GM10266 (cell line): ENCODE data around the gene TMEM120B.
A peak's percentile ranks its signal among the peaks of the same experiment; 100 is the strongest.

Experiments
- DNase-seq: peaks from one replicate; pipeline ENCODE4 v3.0.0; 2012; ENCODE audit errors: extremely low spot score
- TF ChIP-seq, protein P1 (sequence below): IDR thresholded peaks from 2 replicates; pipeline ENCODE4 v1.5.1; 2012; ENCODE audit warnings: mild to moderate bottlenecking, low read depth; ENCODE audit not compliant: control insufficient read depth, insufficient read depth; ENCODE audit errors: missing control alignments

TMEM120B gene

DNA sequence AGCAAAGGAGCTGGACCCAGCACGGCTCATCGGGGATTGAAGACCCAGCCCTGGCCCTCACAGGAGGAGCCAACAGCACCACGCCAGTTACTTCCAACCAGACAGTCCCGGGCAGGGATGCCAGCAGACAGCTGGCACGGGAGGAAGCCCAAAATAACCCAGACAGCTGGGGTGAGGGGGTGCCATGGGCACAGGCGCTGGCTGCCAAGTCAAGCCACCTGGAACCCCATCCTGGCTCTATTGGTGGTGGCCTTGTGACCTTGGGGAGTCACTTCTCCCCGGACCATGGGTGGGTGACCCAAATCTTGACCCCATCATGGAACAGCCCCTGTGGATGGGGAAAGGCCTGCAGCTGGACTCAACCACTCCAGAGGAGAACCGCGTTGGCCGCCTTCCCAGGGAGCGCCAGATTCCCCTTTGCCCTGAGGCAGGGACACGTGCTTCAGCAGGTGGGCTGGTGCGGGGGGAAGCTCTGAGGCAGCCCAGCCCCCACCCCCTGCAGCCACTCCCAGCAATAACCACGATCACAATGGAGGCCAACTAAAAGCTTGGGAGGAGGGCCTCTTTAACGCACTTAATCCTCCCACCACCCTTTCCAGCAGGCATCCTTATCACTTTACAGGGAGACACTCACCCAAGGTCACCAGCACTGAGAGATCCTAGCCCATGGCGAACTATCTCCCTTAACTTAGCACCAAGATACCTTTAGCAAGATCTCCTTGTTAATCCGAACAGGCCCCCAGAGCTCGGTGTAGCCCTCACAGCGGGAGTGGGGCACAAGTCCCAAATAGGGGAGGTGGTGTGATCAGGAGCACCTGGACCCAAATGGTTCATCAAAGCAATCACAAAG lies 85.6 kb downstream of the TMEM120B start:
- TF ChIP-seq, protein P1, sequence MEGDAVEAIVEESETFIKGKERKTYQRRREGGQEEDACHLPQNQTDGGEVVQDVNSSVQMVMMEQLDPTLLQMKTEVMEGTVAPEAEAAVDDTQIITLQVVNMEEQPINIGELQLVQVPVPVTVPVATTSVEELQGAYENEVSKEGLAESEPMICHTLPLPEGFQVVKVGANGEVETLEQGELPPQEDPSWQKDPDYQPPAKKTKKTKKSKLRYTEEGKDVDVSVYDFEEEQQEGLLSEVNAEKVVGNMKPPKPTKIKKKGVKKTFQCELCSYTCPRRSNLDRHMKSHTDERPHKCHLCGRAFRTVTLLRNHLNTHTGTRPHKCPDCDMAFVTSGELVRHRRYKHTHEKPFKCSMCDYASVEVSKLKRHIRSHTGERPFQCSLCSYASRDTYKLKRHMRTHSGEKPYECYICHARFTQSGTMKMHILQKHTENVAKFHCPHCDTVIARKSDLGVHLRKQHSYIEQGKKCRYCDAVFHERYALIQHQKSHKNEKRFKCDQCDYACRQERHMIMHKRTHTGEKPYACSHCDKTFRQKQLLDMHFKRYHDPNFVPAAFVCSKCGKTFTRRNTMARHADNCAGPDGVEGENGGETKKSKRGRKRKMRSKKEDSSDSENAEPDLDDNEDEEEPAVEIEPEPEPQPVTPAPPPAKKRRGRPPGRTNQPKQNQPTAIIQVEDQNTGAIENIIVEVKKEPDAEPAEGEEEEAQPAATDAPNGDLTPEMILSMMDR: no peak
- DNase-seq: no peak

DNA sequence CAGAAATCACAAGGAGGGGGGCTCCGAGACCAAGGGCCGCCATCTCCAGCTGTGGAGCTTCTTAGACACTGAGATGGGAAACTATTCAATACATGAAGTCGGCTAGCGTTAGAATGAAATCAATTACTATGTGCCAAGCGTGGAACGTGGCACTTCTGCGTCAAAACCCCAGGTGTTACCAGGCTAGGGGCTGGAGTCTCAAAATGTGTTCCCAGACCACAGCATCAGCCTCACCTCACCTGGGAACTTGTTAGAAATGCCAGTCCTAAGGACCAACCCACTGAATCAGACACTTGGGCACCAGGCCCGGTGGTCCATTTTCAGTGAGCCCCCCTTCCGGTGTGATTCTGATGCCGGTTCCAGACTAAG lies 86.2 kb downstream of the TMEM120B start:
- TF ChIP-seq, protein P1: no peak
- DNase-seq: no peak

DNA sequence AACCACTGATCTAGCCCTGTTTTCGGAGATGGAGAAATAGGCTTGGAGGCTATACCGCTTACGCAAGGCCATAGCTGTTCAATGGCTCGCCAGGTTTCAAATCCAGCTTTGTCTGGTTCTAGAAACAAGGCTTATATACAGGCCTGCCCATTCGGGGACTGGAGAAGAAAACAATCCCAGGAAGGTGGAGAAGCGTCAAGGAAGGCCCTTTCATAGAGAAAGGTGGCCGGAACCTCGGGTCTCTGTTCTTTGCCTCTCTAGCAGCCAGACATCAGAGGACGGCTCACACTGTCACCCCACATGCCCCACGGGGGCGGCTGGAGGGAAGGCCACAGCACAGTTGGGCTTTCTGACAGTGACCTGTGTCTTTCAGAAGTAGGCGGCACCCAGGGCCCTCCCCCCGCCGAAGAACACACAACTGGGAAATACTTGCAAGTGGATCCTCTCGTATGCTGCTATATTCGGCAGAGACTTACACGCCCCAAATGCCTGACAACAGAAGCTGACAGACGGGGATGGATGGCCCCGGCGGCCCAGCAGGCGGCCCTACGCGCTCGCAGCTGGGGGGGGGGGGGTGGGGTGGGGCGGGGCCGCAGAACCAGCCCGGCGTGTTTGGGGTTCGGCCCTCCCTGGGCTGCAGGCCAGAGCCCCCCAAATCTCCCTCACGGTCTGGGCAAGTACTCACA lies 86.7 kb downstream of the TMEM120B start:
- peak; percentile 84 for DNase-seq

DNA sequence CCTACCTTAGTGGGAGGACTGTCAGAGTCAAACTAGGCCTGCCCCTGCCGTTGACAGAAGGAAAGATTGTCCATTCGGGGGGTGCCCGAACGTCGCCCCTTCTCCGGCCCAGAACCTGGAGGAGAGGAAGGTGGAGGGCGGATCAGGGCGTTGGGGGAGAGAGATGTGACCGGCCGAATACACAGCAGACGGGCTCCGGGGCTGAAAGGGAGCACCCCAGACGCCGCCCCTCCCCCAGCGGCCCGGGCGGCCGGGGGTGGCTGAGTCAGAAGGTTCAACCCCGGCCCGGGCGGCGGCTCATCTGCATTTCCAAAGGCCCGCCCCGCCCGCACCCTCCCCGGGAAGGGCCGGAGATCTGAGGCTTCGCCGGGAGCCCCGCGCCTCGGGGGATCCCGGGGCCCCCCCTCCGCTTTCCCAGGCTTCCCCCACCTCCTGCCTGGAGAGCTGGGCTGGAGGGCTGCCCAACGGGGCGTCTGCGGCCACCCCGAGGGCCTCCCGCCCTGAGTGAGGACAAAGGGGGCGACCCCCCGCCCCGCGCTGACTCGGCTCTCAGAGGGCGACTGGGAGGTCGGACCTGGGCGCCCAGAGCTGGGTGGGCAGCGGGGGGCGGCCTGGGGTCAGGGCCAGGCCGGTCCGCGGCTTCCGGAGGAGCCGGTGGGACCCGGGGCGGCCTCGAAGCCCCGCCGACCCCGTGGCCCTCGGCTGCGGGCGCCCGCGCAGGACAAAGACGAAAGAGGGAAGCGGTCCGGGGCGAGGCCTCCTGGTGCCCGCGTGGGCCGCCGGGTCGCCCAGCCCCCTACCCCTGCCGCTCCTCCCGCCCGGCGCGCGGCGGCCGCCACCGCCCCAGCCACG lies 87.5 kb downstream of the TMEM120B start:
- TF ChIP-seq, protein P1: no peak
- DNase-seq: peak; percentile 87

More for the DNA sequence above, 86.7 kb downstream of the TMEM120B start:
- TF ChIP-seq, protein P1: peak; percentile 23

DNA sequence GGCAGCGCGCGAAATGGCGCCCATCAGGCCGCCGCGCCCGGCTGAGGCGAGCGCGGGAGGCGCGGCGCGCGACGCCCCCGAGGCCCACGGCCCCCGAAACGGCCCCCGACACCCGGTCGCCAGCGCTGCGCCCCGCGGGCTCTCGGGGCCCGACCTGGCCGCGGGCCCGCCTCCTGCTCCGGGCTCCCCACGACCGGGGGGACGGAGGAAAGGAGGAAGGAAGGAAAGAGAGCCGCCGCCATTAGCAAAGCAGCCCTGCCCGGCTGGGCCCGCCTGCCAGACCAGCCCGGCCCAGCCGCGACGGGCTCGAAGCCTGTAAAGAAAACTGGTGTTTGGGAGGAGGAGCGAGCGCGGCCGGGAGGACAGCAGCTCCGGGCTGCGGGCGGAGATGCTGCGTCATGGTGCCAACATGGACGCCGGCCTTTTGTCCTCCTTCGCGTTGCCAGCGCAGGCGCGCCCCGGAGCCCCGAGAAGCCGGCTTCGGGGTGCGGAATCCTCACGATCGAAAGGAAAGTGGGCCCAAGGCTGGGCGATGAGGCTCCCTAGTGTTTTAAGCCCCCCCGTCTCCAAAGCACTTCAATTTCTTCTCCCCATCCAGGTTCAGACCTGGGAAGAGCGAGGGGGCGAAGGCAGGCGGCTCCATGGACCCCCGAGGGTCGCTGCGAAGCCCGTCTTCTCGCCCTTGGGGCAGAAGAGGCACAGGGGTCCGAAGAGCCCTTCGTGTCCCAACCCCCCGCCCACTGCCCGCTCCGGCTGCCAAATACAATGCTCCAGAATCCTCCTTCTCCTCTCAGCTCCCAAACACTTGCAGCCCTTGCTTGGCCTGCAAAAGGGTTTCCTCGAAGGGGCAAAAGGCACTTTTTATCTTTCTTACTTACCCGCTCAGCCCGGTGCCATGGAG lies 88.4 kb downstream of the TMEM120B start:
- DNase-seq: peak; percentile 71
- TF ChIP-seq, protein P1: no peak
